HPDE6-E6E7 (cell line): ENCODE measurements around the gene ATP6V1B1.
A peak's percentile ranks its signal among the peaks of the same experiment; 100 is the strongest.

ENCODE experiments used
- DNase-seq: peaks from one replicate; pipeline ENCODE4 v3.0.0; 2011; ENCODE audit warnings: missing footprints; ENCODE audit errors: extremely low spot score

ATP6V1B1 gene

DNA sequence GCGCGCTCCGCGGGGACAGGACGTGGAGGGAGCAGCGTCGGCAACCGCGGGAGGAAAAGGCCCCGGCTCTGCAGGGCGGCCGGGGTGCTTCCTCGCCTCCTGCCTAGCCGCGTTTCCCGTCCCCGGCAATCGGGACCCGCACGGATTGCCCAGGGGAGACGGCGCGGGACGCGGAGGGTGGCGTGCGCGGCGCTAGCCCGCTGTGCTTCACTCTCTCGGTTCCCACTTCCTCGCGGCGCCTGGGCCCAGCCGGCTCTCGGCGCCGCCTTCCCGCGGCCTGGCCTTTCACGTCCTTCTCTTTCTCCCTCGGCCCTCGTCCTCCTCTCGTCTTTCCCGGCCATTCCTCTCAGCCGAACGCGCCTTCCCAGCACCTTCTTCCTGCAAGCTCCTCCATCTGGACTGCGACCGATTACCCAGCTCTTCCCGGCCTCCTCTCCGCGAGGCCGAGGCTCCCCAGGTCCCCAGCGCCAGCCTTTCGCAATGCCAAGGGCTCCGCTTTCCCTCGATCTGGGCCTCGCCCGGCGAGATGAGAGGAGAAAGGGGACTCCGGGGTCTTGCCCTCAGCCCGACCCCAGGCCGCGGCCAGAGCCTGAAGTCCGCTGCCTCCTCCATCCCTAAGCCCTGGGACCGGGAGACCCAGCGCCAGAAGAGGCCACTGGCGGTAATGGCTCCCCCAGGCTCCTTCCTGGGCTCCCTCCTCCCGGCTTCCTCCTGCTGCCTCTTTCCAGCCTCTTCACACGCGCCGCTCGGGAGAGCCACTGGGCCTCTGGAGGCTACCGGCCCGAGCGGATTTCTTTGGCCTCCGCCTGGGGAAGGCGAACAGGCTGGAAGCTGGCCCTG, 34.3 kb upstream of the ATP6V1B1 start:
- DNase-seq: no peak

- no peak for DNase-seq
These were observed 33.6 kb upstream of the ATP6V1B1 start for GRCh38 chr2:70902067-70902442.

DNA sequence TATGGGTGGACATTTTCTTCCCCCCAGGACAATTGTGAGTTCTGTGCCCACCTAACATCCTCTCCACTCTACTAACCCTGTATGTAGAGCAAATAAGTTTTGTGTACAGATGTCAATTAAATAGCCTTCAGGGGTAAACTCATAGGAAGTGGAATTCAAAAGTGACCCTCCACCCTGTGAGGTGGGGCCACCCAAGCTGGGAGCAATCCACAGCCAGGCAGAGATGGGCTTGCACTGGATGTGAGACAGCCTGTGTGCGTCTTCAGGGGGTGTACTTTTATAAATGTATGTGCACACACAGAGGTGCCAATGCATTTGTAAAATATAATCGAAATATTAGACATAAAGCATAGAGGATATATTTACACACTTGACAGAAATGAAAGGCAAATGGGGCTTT, 33.1 kb upstream of the ATP6V1B1 start:
- no peak for DNase-seq

DNA sequence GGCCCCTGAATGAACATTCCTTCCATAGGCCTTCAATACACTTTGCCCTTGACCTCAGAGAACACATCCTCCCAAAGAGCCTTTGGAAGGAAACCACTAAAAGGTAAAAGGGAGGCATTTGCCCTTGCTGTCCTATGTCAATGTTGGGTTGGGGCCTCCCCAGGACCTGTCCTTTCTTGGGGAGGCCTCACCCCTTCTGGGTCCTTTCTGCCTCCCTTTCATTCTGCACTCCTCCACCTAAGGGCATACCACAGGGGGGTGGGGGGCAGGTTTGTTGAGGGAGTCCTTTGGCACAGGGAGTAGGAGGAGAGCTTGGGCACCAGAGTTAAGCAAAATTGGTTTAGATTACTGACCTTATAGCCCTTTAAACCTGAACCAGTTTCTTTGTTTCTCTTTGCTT, 32.5 kb upstream of the ATP6V1B1 start:
- no peak for DNase-seq

DNA sequence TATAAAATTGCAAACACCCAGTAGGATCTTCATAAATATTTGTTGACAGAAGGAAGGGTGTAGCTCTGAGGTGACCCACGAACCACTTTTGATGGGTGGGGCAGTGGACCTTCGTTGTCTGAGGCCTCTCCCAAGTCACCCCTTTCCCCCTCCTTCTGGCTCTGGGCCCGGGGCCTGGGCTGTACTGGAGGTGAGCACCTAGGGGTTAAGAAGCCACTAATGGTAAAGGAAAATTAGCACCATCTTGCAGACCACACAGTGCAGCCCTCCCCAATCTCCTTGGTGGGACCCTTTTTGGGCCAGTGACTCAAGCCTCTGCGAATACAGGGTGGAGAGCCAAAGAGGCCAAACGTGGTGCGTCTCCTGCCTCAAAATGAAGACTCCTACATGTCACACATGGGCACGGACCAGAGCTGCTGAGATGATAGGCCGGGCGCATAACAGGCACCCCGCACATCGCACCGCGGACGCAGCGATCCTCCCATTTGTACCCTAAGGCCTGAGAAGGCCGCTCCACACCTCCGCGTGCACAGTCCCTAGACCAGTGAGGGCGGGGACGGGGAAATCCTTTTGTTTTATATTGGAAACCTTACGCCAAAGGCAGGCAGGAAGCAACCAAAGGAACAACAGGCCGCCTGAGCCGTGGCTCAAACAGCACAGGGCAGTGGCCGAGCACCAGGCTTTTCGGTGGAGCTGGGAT, 31.9 kb upstream of the ATP6V1B1 start:
- no peak for DNase-seq

- no peak for DNase-seq
These were observed 31.1 kb upstream of the ATP6V1B1 start for GRCh38 chr2:70904371-70905216.

DNA sequence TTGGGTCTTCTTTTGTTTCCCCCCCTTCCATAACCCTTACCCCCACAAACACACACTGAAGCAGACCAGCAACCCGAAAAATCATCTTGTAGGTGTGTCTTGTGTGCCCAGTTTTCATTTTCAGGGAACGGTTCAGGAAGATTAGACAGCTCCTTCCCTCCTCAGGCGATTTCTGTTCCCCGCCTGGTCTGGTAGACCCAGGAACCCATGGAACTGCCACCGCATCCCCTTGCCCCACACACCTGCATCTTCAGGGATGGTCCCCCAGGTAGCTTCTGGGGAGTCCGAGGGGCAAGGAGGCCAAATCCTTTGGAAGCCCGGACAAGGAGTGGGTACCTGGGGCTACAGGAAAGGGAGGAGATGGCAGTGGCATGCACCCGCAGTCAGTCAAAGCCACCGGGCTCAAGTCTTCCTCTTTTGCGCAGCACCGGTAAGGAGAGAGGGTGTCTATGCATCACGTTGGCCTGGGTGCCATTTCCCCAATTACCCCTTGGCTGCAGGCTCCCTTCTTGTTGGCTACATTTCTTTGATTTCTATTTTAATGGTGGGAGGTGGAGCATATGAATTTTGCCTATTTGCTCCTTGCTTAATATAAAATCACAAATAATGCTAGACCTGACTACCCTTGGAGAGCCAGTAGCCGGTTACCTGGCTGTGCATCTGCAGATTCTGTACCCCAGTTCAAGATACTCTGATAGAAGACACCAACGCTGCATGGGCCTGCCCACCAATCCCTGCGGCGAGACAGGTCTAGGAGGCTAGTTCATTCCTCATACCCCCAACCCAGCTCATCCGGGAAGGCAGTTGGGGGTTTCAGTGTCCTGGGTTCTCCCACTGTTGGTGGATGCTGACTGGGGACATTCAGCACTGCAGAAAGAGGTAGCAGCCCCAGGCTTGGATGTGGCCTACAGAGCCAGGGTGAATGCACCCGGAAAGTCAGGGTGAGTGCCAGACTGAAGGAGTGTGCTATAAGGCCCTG, 30.0 kb upstream of the ATP6V1B1 start:
- no peak for DNase-seq

- no peak for DNase-seq
These were observed 29.2 kb upstream of the ATP6V1B1 start for GRCh38 chr2:70906439-70907005.

DNA sequence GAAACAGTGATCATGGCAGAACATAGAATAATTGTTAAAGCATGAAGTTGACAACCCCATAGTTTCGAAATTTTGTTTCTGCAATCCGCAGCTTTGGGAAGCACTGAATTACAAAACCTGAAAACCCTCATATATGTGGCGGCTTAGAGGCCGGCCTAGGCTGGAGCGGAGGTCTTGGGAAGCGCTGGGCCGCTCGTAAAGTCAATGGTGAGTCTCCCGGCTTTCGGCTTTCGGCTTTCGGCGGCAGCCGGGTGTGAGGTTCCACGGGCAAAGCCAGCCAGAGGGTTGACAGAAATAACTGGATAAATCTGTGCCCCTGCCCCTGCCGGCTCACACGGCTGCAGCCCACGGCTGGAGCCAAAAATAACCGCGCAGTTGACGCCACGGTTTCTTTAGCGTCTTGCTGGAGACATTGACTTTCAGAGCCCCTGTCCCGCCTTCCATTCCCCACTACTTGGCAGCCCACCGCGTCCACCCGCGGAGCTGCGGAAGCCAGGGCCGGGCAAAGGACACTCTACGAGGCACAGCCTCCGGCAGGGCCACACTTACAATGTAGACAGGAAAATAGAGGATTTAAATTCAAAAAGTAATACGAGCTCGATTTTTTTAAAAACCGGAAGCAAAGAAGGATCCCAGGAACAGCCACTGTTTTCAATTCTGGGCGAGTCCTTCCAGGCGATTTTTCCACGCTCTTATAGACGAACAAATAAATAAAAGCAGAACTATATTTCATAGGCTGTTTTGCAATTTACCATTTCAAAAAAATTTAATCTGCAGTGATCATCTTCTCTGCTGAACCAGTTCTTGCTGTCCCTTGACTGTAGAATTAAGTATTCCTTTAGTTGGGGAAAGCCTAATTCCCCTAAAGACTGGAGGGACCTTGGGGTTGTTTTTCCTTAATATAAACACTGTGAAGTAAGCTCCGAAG, 28.3 kb upstream of the ATP6V1B1 start:
- no peak for DNase-seq

DNA sequence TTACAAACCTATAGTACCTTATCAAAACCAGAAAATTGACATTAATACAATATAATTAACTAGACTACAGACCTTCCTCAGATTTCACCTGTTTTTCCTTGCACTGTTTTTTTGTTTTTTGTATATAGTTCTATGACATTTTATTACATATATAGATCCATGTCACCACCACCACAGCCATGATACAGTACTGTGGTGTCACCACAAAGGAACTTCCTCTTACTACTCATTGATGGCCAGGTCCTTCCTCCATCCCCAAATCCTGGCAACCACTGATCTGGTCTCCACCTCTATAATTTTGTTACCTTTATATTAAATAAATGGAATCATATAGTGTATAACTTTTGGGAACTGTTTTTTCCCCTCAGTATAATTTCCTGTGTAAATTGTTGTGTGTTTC, 19.4 kb upstream of the ATP6V1B1 start:
- no peak for DNase-seq

DNA sequence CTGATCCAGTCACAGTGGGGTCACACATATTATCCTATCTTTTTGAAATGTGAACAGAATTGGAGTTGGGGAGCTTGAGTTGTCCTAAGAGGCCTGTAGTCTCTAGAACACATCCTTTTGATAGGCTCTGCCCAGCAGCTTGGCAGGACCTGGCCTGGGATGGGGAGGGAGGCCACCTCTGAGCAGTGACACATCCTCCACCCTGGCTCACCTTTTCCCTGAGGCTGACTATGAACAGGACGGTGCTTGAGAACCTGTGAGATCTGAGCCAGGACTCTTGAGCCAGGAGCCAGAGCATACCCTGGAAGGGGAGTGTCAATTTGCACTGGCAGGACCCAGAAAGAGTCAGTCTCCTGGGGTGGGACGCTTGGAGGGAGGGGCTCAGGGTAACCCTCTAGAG, 17.7 kb upstream of the ATP6V1B1 start:
- no peak for DNase-seq

DNA sequence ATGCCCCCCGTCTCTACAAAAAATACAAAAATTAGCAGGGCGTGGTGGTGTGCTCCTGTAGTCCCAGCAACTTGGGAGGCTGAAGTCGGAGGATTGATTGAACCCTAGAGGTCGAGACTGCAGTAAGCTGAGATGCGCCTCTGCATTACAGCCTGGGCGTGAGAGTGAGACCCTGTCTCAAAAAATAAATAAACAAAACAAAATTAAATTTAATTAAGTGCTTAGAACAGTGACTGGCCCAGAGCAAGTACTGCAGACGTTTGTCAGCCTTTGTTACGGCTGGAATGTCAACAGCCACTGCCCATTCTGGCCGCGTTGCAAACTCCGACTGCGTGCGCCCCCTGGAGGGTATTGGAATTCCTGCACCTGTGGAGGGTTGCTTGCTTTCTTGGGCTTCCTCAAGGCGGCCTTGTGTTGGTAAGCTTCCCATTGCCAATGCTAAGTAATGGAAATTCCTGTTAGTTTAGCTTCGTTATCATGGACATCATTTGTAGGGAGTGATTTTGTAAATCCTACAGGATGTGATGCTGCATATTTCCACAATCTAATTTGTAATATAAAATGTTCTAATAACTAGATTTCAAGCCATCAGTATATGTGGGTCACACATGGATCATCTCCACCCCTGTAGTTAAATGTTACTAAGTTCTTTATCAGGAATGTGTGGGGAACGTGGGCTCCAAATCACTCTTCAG, 15.9 kb upstream of the ATP6V1B1 start:
- peak; percentile 47 for DNase-seq

DNA sequence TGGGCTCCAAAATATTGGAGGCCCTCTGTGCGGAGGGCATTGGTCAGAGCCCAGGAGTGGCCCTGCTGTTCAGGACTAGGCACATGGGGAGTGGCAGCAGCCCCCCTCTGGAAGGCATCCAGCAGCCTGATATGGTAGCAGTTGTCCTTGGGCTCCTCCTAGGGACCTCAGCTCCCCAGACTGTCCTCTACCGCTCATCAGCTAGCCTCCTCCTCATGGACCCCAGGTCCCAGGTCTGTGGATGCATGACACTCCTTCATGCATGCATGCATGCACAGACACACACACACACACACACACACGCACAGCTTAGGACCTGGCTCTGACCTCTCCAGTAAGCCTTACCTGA, 15.4 kb upstream of the ATP6V1B1 start:
- DNase-seq: no peak

GRCh38 chr2:70921031-70921430, 14.7 kb upstream of the ATP6V1B1 start:
- DNase-seq: no peak

GRCh38 chr2:70921839-70922234, 13.9 kb upstream of the ATP6V1B1 start:
- no peak for DNase-seq

- no peak for DNase-seq
These were observed 13.2 kb upstream of the ATP6V1B1 start for GRCh38 chr2:70922235-70923234.

GRCh38 chr2:70923378-70924015, 12.2 kb upstream of the ATP6V1B1 start:
- DNase-seq: no peak
